T-helper 2 cell treated with Interferon-gamma antibody and Interleukin-4, amounts not matched to agents 5 μg/mL and 100 μg/mL, for 36 hours (primary cell): ENCODE results near the gene ADORA3.
A peak's percentile ranks its signal among the peaks of the same experiment; 100 is the strongest.

Experiments
- DNase-seq: peaks from one replicate; pipeline ENCODE4 v3.0.0; 2021; ENCODE audit warnings: low spot score
- H3K27ac Mint-ChIP-seq: one replicate; pipeline ENCODE4 v1.8.0; 2021; ENCODE audit warnings: mild to moderate bottlenecking, mixed read lengths
- H3K27me3 Mint-ChIP-seq: one replicate; pipeline ENCODE4 v1.8.0; 2021; ENCODE audit warnings: low read depth, mixed read lengths
- H3K36me3 Mint-ChIP-seq: one replicate; pipeline ENCODE4 v1.8.0; 2021; ENCODE audit warnings: low read depth, mixed read lengths
- H3K4me1 Mint-ChIP-seq: one replicate; pipeline ENCODE4 v1.8.0; 2021; ENCODE audit warnings: low read depth, mixed read lengths
- H3K4me3 Mint-ChIP-seq: one replicate; pipeline ENCODE4 v1.8.0; 2022; ENCODE audit warnings: mild to moderate bottlenecking, moderate library complexity, mixed read lengths
- H3K9me3 Mint-ChIP-seq: one replicate; pipeline ENCODE4 v1.8.0; 2021; ENCODE audit warnings: mixed read lengths

Gene ADORA3

GRCh38 chr1:111455642-111456031 lies 47.8 kb downstream of the ADORA3 start:
- DNase-seq = no peak
- peaks cover 73% of the 10 kb centered on the region for H3K36me3 Mint-ChIP-seq
- H3K4me3 Mint-ChIP-seq = peak overlapping the region; percentile 52
- H3K9me3 Mint-ChIP-seq = no peaks in the 10 kb centered on the region
- H3K4me1 Mint-ChIP-seq = peaks cover 52% of the 10 kb centered on the region
- no peaks in the 10 kb centered on the region for H3K27me3 Mint-ChIP-seq
- H3K27ac Mint-ChIP-seq = peak overlapping the region; percentile 47

GRCh38 chr1:111454859-111455641 lies 48.4 kb downstream of the ADORA3 start:
- peaks cover 52% of the 10 kb centered on the region for H3K4me1 Mint-ChIP-seq
- peaks cover 73% of the 10 kb centered on the region for H3K36me3 Mint-ChIP-seq
- H3K9me3 Mint-ChIP-seq = no peaks in the 10 kb centered on the region
- peak overlapping the region; percentile 47 for H3K27ac Mint-ChIP-seq
- no peak for DNase-seq
- no peaks in the 10 kb centered on the region for H3K27me3 Mint-ChIP-seq
- H3K4me3 Mint-ChIP-seq = peak overlapping the region; percentile 52

- Mint-ChIP-seq H3K4me3 (peak overlapping the region; percentile 31), H3K9me3 (no peaks in the 10 kb centered on the region), H3K36me3 (peaks cover 70% of the 10 kb centered on the region), H3K4me1 (peaks cover 52% of the 10 kb centered on the region), H3K27ac (no peak overlapping the region), H3K27me3 (no peaks in the 10 kb centered on the region)
- no peak for DNase-seq
These were observed 49.7 kb downstream of the ADORA3 start for GRCh38 chr1:111453706-111454105.

GRCh38 chr1:111452581-111452980 lies 50.9 kb downstream of the ADORA3 start:
- no peak for DNase-seq
- Mint-ChIP-seq H3K27ac (no peak overlapping the region), H3K27me3 (no peaks in the 10 kb centered on the region), H3K4me3 (no peak overlapping the region), H3K4me1 (peaks cover 57% of the 10 kb centered on the region), H3K9me3 (no peaks in the 10 kb centered on the region), H3K36me3 (peaks cover 61% of the 10 kb centered on the region)

- Mint-ChIP-seq H3K4me1 (peaks cover 59% of the 10 kb centered on the region), H3K27ac (peak overlapping the region; percentile 97), H3K9me3 (no peaks in the 10 kb centered on the region), H3K36me3 (peaks cover 54% of the 10 kb centered on the region), H3K4me3 (peak overlapping the region; percentile 99), H3K27me3 (no peaks in the 10 kb centered on the region)
- no peak for DNase-seq
These were observed 53.2 kb downstream of the ADORA3 start for GRCh38 chr1:111450185-111450584.

GRCh38 chr1:111449703-111450017 lies 53.8 kb downstream of the ADORA3 start:
- no peak for DNase-seq
- H3K36me3 Mint-ChIP-seq = peaks cover 53% of the 10 kb centered on the region
- no peaks in the 10 kb centered on the region for H3K9me3 Mint-ChIP-seq
- peaks cover 54% of the 10 kb centered on the region for H3K4me1 Mint-ChIP-seq
- H3K27ac Mint-ChIP-seq = peak overlapping the region; percentile 97
- peak overlapping the region; percentile 99 for H3K4me3 Mint-ChIP-seq
- no peaks in the 10 kb centered on the region for H3K27me3 Mint-ChIP-seq
